Endothelial cell of umbilical vein (primary cell): ENCODE data around the gene CAPN7.

Experiments
- CTCF ChIP-seq, 2 donors: IDR thresholded peaks; 1 replicate in 1 of 2; 2 replicates in 1 of 2; pipeline ENCODE4 v1.5.1; 2011; ENCODE audit warnings: low read length in 2 of 2, mild to moderate bottlenecking in 2 of 2, moderate library complexity in 2 of 2, control low read depth in 1 of 2, inconsistent platforms in 1 of 2, low read depth in 1 of 2; ENCODE audit not compliant: insufficient read depth in 1 of 2; ENCODE audit errors: extremely low read depth in 1 of 2
- EZH2 ChIP-seq: IDR thresholded peaks from 2 replicates; pipeline ENCODE4 v1.6.1; 2012; ENCODE audit warnings: borderline replicate concordance, low read depth, mild to moderate bottlenecking, moderate library complexity, low read length, inconsistent platforms; ENCODE audit not compliant: severe bottlenecking
- POLR2A ChIP-seq: IDR thresholded peaks from 2 replicates; pipeline ENCODE4 v1.6.1; 2012; ENCODE audit warnings: low read depth, mild to moderate bottlenecking, control low read depth, low read length

GRCh38 chr3:15280853-15281532 lies 74.9 kb downstream of the CAPN7 start:
- TF ChIP-seq CTCF (IDR thresholded peaks at IDR 0.05; ENCODE audit: extremely low read depth in 1 of 2, insufficient read depth in 1 of 2, low read depth in 1 of 2, low read length in 2 of 2) (no peak), EZH2 (no peak), POLR2A (no peak)
